Activated CD4-positive, alpha-beta T cell treated with anti-CD3 and anti-CD28 coated beads for 48 hours (primary cell): Measurements from ENCODE around the gene CDSN.
"Not testable (repeated sequence)": the region's sequence is repeated elsewhere in the genome, so short reads cannot be mapped to it uniquely, and the experiment has no call there.

Experiments
- DNase-seq: peaks from one replicate; pipeline ENCODE4 v3.0.0-alpha.2; 2020

CDSN gene

DNA sequence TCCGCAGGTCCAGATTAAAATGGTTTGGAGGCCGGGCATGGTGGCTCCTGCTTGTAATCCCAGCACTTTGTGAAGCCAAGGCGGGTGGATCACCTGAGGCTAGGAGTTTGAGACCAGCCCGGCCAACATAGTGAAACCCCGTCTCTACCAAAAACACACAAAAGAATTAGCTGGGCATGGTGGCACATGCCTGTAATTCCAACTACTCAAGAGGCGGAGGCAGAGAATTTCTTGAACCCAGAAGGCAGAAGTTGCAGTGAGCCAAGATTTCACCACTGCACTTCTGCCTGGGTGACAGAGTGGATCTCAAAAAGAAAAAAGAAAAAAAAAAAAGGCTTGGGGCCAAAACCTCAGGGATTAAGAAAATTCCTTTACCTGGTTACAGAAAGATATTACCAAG lies 38.4 kb downstream of the CDSN start:
- DNase-seq, result no peak

DNA sequence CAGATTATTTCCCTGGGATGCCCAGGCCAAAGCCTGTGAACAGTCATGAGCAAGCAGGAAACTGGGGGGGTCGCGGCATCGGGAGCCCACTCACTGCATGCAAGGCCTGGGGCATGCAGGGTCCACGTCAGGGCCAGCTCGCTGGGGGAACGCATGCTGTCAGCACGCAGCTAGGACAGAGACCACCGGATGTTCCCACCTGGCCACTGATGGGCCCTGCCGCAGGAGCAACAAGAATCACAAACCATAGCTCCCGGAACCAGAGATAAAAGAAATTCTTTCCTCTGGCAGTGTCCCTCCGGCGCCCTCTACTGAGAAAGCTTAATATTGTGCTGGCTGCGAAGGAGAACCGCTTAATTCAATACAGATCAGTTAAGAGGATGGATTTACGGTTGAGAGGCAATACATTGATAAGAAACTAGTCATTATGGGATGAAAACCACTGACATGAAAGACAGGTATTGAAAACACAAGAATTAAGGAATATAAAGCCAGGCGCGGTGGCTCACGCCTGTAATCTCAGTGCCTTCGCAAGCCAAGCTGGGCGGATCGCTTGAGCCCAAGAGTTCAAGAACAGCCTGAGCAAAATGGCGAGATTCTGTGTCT lies 40.5 kb downstream of the CDSN start:
- DNase-seq, result peak; percentile 79

DNA sequence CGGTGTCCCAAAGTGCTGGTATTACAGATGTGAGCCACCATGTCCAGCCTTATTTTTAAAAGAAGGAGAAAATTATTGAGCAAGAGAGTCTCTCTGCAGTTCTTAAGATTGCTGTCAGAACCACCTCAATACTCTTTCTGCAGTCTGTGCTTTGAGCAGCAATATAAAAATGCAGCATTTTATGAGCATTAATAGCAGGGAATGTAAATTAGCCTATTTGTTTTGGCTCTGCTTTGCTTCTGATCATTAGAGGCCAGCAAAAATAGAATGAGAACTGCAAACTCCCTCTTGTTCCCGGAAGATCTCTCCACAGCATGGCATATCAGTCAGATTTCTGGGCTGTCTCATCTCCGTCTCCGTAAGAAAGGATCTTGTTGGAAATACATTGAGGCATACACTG lies 43.6 kb downstream of the CDSN start:
- DNase-seq, result no peak

DNA sequence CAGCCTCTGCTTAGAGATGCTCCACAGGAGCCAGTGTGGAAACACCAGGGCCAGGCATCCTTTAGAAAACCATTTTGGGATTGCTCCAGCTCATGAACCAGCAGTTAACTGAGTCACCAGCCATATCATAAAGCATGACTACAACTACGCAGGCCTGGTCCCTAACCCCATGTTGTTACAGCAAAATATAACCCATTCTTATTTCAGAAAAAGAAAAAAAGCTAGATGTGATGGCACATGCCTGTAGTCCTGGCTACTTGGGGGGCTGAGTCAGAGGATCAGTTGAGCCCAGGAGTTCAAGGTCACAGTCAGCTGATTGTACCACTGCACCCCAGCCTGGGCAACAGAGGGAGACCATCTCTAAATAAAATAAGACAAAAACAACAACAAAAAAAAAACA lies 44.7 kb downstream of the CDSN start:
- DNase-seq, result no peak

DNA sequence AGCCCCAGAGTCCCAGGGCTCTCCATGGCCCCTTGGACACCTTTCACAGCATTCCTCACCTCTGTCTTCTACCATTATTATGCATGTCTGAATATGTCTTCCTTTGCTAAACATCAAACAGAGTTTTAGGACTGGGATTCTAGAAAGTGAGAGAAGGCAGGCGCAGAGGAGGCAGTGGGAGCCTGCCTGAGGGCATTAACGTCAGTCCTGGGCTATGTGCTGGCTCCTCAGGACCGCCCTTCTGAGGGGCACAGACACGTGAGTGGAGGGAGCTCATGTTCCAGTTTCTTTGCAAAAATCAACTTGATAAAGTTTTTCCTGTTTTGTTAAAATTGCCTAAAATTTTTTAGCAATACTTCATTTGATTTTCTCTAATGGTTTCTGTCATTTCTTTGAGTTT lies 45.8 kb downstream of the CDSN start:
- DNase-seq, result no peak

DNA sequence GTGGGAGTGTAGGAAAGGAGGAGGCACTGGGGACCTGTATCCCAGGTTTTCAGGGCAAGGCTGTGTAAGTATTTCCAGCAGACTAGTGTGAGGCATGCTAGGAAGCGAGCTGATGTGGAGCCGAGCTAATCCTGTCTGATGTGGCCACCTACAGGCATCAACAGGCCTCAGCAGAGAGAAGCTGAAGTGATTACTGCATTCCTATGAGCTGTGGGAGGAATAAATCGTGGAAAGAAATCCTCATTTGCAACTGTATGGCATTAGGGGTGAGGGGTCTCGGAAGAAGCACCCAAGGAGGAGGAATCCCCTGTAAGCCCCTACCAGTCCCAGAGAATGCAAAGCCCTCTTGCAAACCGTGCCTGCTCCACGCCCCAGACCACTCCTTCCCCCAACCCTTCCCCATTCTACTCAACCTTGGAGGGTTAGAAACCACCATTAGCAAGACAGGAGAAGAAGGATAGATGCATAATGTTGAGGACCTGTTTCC lies 49.5 kb downstream of the CDSN start:
- DNase-seq, result no peak

DNA sequence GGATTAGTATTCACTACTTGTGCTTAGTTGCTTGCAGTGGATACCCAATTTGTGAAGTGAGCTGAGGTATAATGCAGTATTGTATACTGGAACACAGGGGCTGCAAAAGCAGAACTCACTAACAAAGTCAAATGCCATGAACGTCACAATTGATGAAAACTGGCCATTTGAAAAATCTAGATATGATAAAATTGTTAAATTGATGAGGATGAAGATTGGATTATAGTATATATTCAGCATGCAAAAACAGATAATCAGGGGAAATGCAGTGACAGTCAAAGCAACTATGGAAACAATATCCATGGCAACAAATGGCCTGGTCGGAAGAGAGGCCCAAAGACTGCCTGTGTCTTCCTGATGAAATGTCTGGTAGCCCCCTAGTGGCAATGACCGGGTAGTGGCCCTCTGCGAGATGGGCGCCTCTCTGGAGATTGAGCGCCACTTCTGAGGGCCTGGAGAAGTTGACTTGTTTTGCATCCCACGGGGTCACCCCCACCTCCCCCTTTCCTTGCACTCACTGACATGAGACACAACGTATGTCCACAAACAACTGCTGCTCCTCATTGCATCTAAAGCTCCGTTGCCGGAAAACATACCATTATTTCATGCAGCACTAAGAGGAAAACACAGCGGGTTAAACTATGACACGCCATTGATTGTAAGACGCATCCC lies 51.4 kb downstream of the CDSN start:
- DNase-seq, result peak; percentile 81

DNA sequence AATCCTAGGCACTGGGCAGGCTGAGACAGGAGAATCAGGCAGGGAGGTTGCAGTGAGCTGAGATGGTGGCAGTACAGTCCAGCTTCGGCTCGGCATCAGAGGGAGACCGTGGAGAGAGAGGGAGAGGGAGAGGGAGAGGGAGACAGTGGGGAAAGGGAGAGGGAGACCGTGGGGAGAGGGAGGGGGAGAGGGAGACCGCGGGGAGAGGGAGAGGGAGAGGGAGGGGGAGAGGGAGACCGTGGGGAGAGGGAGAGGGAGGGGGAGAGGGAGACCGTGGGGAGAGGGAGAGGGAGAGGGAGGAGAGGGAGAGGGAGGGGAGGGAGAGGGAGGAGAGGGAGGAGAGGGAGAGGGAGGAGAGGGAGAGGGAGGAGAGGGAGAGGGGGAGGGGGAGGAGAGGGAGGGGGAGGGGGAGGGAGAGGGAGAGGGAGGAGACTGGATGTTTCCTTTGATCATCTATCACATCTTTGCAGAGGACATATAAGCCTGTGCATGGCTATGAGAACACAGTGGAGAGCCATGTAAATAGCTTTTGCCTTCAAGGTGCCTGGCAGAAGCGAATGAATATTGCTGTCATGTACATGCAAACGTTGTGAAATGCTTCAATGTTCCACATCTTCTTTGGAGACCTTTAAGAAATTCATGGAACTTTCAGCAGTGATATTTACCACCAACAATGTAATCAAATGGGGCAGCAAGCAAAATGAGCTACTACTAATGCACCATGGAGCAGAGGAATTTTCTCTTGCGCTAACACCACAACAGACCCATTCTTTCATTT lies 52.2 kb downstream of the CDSN start:
- not testable (repeated sequence) for DNase-seq

DNA sequence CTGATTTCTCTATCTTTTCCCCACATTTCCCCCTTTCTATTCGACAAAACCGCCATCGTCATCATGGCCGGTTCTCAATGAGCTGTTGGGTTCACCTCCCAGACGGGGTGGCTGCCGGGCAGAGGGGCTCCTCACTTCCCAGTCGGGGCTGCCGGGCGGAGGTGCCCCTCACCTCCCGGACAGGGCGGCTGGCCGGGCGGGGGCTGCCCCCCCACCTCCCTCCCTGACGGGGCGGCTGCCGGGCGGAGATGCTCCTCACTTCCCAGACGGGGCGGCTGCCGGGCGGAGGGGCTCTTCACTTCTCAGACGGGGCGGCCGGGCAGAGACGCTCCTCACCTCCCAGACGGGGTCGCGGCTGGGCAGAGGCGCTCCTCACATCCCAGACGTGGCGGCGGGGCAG lies 53.2 kb downstream of the CDSN start:
- DNase-seq, result not testable (repeated sequence)

DNA sequence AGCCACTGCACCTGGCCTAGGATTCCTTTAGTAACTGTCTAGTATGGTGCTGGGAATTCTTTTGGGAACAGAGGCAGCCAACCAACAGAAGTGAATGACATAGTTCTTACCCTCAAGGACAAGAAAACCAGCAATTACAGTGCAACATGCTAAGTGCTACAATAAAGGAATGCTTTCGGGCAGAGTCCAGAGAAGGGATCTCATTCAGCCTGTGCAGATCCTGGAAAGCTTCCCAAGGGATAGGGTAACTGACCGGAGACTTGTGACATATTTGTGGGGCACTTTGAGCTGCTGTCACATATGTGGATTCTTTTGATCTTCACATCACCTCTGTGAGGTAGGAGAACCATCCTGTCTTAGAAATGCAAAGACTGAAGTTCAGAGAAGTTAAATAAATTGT lies 54.7 kb downstream of the CDSN start:
- no peak for DNase-seq
